ENCODE results near the gene MIGA2.
A peak's percentile ranks its signal among the peaks of the same experiment; 100 is the strongest.

The MIGA2 gene

GRCh38 chr9:129009584-129010141, 26.8 kb upstream of the MIGA2 start:
- no peak for TF ChIP-seq CTCF (IDR thresholded peaks at IDR 0.05; ENCODE audit: unreplicated experiment in 3 of 3)
- peaks cover 37% of the 10 kb centered on the region for H3K36me3 Mint-ChIP-seq (ENCODE audit: low read depth)
- peaks cover 15% of the 10 kb centered on the region for H3K4me1 Mint-ChIP-seq
- H3K27me3 Mint-ChIP-seq (ENCODE audit: low read depth), result no peaks in the 10 kb centered on the region
- H3K9me3 Mint-ChIP-seq, result no peaks in the 10 kb centered on the region
- no peak overlapping the region for H3K27ac Mint-ChIP-seq
- H3K4me3 Mint-ChIP-seq, result no peak overlapping the region

GRCh38 chr9:129010267-129010975, 26.0 kb upstream of the MIGA2 start:
- TF ChIP-seq CTCF (IDR thresholded peaks at IDR 0.05; ENCODE audit: unreplicated experiment in 3 of 3), result no peak
- H3K9me3 Mint-ChIP-seq, result no peaks in the 10 kb centered on the region
- H3K4me1 Mint-ChIP-seq, result peaks cover 15% of the 10 kb centered on the region
- no peak overlapping the region for H3K4me3 Mint-ChIP-seq
- no peaks in the 10 kb centered on the region for H3K27me3 Mint-ChIP-seq (ENCODE audit: low read depth)
- peaks cover 39% of the 10 kb centered on the region for H3K36me3 Mint-ChIP-seq (ENCODE audit: low read depth)
- peak overlapping the region in 1 of 3 experiments; percentile 86 for H3K27ac Mint-ChIP-seq

- no peaks in the 10 kb centered on the region for H3K27me3 Mint-ChIP-seq (ENCODE audit: low read depth)
- TF ChIP-seq CTCF (IDR thresholded peaks at IDR 0.05; ENCODE audit: unreplicated experiment in 3 of 3), result no peak
- peaks cover 38% of the 10 kb centered on the region for H3K36me3 Mint-ChIP-seq (ENCODE audit: low read depth)
- H3K27ac Mint-ChIP-seq, result peak overlapping the region in 2 of 3 experiments; percentile 24 to 86
- H3K4me1 Mint-ChIP-seq, result peaks cover 15% of the 10 kb centered on the region
- no peak overlapping the region for H3K4me3 Mint-ChIP-seq
- H3K9me3 Mint-ChIP-seq, result no peaks in the 10 kb centered on the region
Measured at GRCh38 chr9:129011170-129011569, 25.3 kb upstream of the MIGA2 start.

GRCh38 chr9:129011761-129012181, 24.7 kb upstream of the MIGA2 start:
- H3K27me3 Mint-ChIP-seq (ENCODE audit: low read depth), result no peaks in the 10 kb centered on the region
- peaks cover 15% of the 10 kb centered on the region for H3K4me1 Mint-ChIP-seq
- H3K9me3 Mint-ChIP-seq, result no peaks in the 10 kb centered on the region
- TF ChIP-seq CTCF (IDR thresholded peaks at IDR 0.05; ENCODE audit: unreplicated experiment in 3 of 3), result no peak
- peaks cover 34% of the 10 kb centered on the region for H3K36me3 Mint-ChIP-seq (ENCODE audit: low read depth)
- H3K4me3 Mint-ChIP-seq, result no peak overlapping the region
- peak overlapping the region in 2 of 3 experiments; percentile 26 to 86 for H3K27ac Mint-ChIP-seq

GRCh38 chr9:129012343-129012742, 24.1 kb upstream of the MIGA2 start:
- peaks cover 34% of the 10 kb centered on the region for H3K36me3 Mint-ChIP-seq (ENCODE audit: low read depth)
- no peak overlapping the region for H3K4me3 Mint-ChIP-seq
- H3K27me3 Mint-ChIP-seq (ENCODE audit: low read depth), result no peaks in the 10 kb centered on the region
- TF ChIP-seq CTCF (IDR thresholded peaks at IDR 0.05; ENCODE audit: unreplicated experiment in 3 of 3), result no peak
- peaks cover 14% of the 10 kb centered on the region for H3K4me1 Mint-ChIP-seq
- H3K27ac Mint-ChIP-seq, result peak overlapping the region in 1 of 3 experiments; percentile 86
- no peaks in the 10 kb centered on the region for H3K9me3 Mint-ChIP-seq
